Jurkat, Clone E6-1 (cell line): ENCODE measurements around the gene G0S2.

ENCODE experiments used
- DNase-seq: peaks from one replicate; pipeline ENCODE4 v3.0.0-alpha.2; 2011; ENCODE audit warnings: low read depth, low spot score
- H3K4me3 ChIP-seq: 2 replicates; pipeline ENCODE4 v1.5.1; 2011; ENCODE audit warnings: mild to moderate bottlenecking, low read length, control low read depth, moderate library complexity

Gene G0S2

GRCh38 chr1:209646558-209646957 lies 28.7 kb upstream of the G0S2 start:
- no peak for DNase-seq
- H3K4me3 ChIP-seq, result no peak overlapping the region

GRCh38 chr1:209647156-209647555 lies 28.1 kb upstream of the G0S2 start:
- no peak overlapping the region for H3K4me3 ChIP-seq
- DNase-seq, result no peak

- no peak overlapping the region for H3K4me3 ChIP-seq
- no peak for DNase-seq
These were observed 26.9 kb upstream of the G0S2 start for GRCh38 chr1:209648346-209648745.

- no peak for DNase-seq
- no peak overlapping the region for H3K4me3 ChIP-seq
These were observed 26.1 kb upstream of the G0S2 start for GRCh38 chr1:209648931-209649776.

GRCh38 chr1:209650454-209650853 lies 24.8 kb upstream of the G0S2 start:
- DNase-seq, result no peak
- no peak overlapping the region for H3K4me3 ChIP-seq

GRCh38 chr1:209651138-209651587 lies 24.0 kb upstream of the G0S2 start:
- H3K4me3 ChIP-seq, result no peak overlapping the region
- DNase-seq, result no peak

- no peak within 1 kb of the TSS for H3K4me3 ChIP-seq
- DNase-seq, result no peak
These were observed 23.0 kb upstream of the G0S2 start, which contains the start of gene LAMB3 for GRCh38 chr1:209652121-209652735. Gene LAMB3 (minus strand): TSS chr1:209652425. CDS start chr1:209650944, 1,481 bp downstream.

GRCh38 chr1:209652873-209653401 lies 22.3 kb upstream of the G0S2 start:
- no peak for DNase-seq

GRCh38 chr1:209653915-209654351 lies 21.3 kb upstream of the G0S2 start:
- no peak for DNase-seq
- no peak overlapping the region for H3K4me3 ChIP-seq

More at GRCh38 chr1:209652873-209653401, 22.3 kb upstream of the G0S2 start:
- H3K4me3 ChIP-seq, result no peak overlapping the region

- DNase-seq, result no peak
- H3K4me3 ChIP-seq, result no peak overlapping the region
These were observed 19.6 kb upstream of the G0S2 start for GRCh38 chr1:209655411-209656231.

- no peak overlapping the region for H3K4me3 ChIP-seq
These were observed 17.9 kb upstream of the G0S2 start for GRCh38 chr1:209657140-209657879.

GRCh38 chr1:209657918-209658317 lies 17.3 kb upstream of the G0S2 start:
- DNase-seq, result no peak
- no peak overlapping the region for H3K4me3 ChIP-seq

More at GRCh38 chr1:209657140-209657879, 17.9 kb upstream of the G0S2 start:
- DNase-seq, result no peak

GRCh38 chr1:209659909-209660308 lies 15.3 kb upstream of the G0S2 start:
- no peak for DNase-seq
- H3K4me3 ChIP-seq, result no peak overlapping the region

GRCh38 chr1:209661071-209661470 lies 14.1 kb upstream of the G0S2 start:
- no peak overlapping the region for H3K4me3 ChIP-seq
- DNase-seq, result no peak

- no peak overlapping the region for H3K4me3 ChIP-seq
- DNase-seq, result no peak
These were observed 12.3 kb upstream of the G0S2 start for GRCh38 chr1:209662879-209663327.

- no peak overlapping the region for H3K4me3 ChIP-seq
- no peak for DNase-seq
These were observed 8.1 kb upstream of the G0S2 start for GRCh38 chr1:209667103-209667502.

- no peak for DNase-seq
These were observed 7.5 kb upstream of the G0S2 start for GRCh38 chr1:209667708-209668107.

GRCh38 chr1:209670441-209671082 lies 4.7 kb upstream of the G0S2 start:
- no peak overlapping the region for H3K4me3 ChIP-seq
- no peak for DNase-seq

More at GRCh38 chr1:209667708-209668107, 7.5 kb upstream of the G0S2 start:
- no peak overlapping the region for H3K4me3 ChIP-seq
